ENCODE results near the gene ZG16.

- TF ChIP-seq CTCF (IDR thresholded peaks at IDR 0.05): no peak
- TF ChIP-seq POLR2A (IDR thresholded peaks at IDR 0.05): no peak
Observed at GRCh38 chr16:29804020-29804419, 26.0 kb downstream of the ZG16 start.
